Measurements from ENCODE around the gene OTOP1. TPM values are rescaled to one million over a fixed set of nuclear protein-coding genes. Genes with fewer than 3 reads are reported as not detected.

OTOP1 gene
- total and polyA plus RNA-seq, 2 donors (not counting 1 experiment from before 2014, with no cell fraction given): not detected

- TF ChIP-seq CTCF (IDR thresholded peaks at IDR 0.05) (no peak), EZH2 (IDR thresholded peaks at IDR 0.05; ENCODE audit: borderline replicate concordance, insufficient read depth, low read depth, low read length, poor library complexity, severe bottlenecking) (no peak)
- intact Hi-C loops (cut with micrococcal nuclease): no loop called here
- Mint-ChIP-seq H3K4me3 (no peak overlapping the region), H3K9me3 (ENCODE audit: insufficient read depth) (no peaks in the 10 kb centered on the region), H3K27me3 (no peaks in the 10 kb centered on the region), H3K4me1 (no peaks in the 10 kb centered on the region), H3K27ac (no peak overlapping the region)
- ATAC-seq (ENCODE audit: low read depth) (no peak), DNase-seq (no peak)
- no peaks in the 10 kb centered on the region for H3K79me2 ChIP-seq (ENCODE audit: control insufficient read depth, insufficient read depth, low read length)
- H4K20me1 ChIP-seq (ENCODE audit: control insufficient read depth, insufficient read depth, low read length, poor library complexity, severe bottlenecking): no peaks in the 10 kb centered on the region
- H3K9ac ChIP-seq (ENCODE audit: low read length): no peak overlapping the region
- no peaks in the 10 kb centered on the region for H3K27me3 ChIP-seq (replicated peaks in 1 of 4; ENCODE audit: control extremely low read depth in 1 of 4, control insufficient read depth in 3 of 4, insufficient read depth in 4 of 4, low read length in 3 of 4)
- no peak overlapping the region for H3K27ac ChIP-seq (ENCODE audit: low read length in 2 of 2)
- 96% methylated on average over 7 of the region's 11 CpGs for WGBS (ENCODE audit: insufficient coverage)
- ChIA-PET CTCF (no interaction called here), POLR2A (no interaction called here)
- H3K9me3 ChIP-seq (ENCODE audit: control extremely low read depth in 1 of 3, control insufficient read depth in 2 of 3, insufficient read depth in 1 of 3, low read length in 2 of 3): no peaks in the 10 kb centered on the region
- no peaks in the 10 kb centered on the region for H3K4me1 ChIP-seq (ENCODE audit: control insufficient read depth in 2 of 2, insufficient read depth in 2 of 2, low read length in 2 of 2)
- H3K36me3 ChIP-seq (replicated peaks in 1 of 2; ENCODE audit: control extremely low read depth in 1 of 2, control insufficient read depth in 1 of 2, extremely low read depth in 1 of 2, insufficient read depth in 2 of 2, low read length in 1 of 2): peaks cover 0 to 35% of the 10 kb centered on the region in 2 experiments
- H3K4me3 ChIP-seq (ENCODE audit: control extremely low read depth in 1 of 5, extremely low read depth in 1 of 5, insufficient read depth in 1 of 5, low read depth in 2 of 5, low read length in 4 of 5): no peak overlapping the region
- no peak overlapping the region for H2AFZ ChIP-seq (ENCODE audit: insufficient read depth, low read depth, low read length, poor library complexity, severe bottlenecking)
- no peak overlapping the region for H3K4me2 ChIP-seq (replicated peaks; ENCODE audit: low read depth, low read length, poor library complexity, severe bottlenecking)
Observed at GRCh38 chr4:4269331-4269731, 42.6 kb upstream of the OTOP1 start.

GRCh38 chr4:4268776-4269175 is 42.0 kb upstream of the OTOP1 start:
- no peak overlapping the region for H3K4me3 ChIP-seq (ENCODE audit: control extremely low read depth in 1 of 5, extremely low read depth in 1 of 5, insufficient read depth in 1 of 5, low read depth in 2 of 5, low read length in 4 of 5)
- Mint-ChIP-seq H3K4me1 (no peaks in the 10 kb centered on the region), H3K27ac (no peak overlapping the region), H3K4me3 (no peak overlapping the region), H3K9me3 (ENCODE audit: insufficient read depth) (no peaks in the 10 kb centered on the region), H3K27me3 (no peaks in the 10 kb centered on the region)
- H3K9ac ChIP-seq (ENCODE audit: low read length): no peak overlapping the region
- DNase-seq: no peak
- H3K9me3 ChIP-seq (ENCODE audit: control extremely low read depth in 1 of 3, control insufficient read depth in 2 of 3, insufficient read depth in 1 of 3, low read length in 2 of 3): no peaks in the 10 kb centered on the region
- no peaks in the 10 kb centered on the region for H3K27me3 ChIP-seq (replicated peaks in 1 of 4; ENCODE audit: control extremely low read depth in 1 of 4, control insufficient read depth in 3 of 4, insufficient read depth in 4 of 4, low read length in 3 of 4)
- no peak overlapping the region for H2AFZ ChIP-seq (ENCODE audit: insufficient read depth, low read depth, low read length, poor library complexity, severe bottlenecking)
- H3K27ac ChIP-seq (ENCODE audit: low read length in 2 of 2): no peak overlapping the region
- H4K20me1 ChIP-seq (ENCODE audit: control insufficient read depth, insufficient read depth, low read length, poor library complexity, severe bottlenecking): no peaks in the 10 kb centered on the region
- WGBS (ENCODE audit: insufficient coverage): 80% methylated on average over 1 of the region's 1 CpG
- no peaks in the 10 kb centered on the region for H3K79me2 ChIP-seq (ENCODE audit: control insufficient read depth, insufficient read depth, low read length)
- intact Hi-C loops (cut with micrococcal nuclease): no loop called here
- TF ChIP-seq EZH2 (IDR thresholded peaks at IDR 0.05; ENCODE audit: borderline replicate concordance, insufficient read depth, low read depth, low read length, poor library complexity, severe bottlenecking) (no peak), CTCF (IDR thresholded peaks at IDR 0.05) (no peak)
- no peak overlapping the region for H3K4me2 ChIP-seq (replicated peaks; ENCODE audit: low read depth, low read length, poor library complexity, severe bottlenecking)
- POLR2A ChIA-PET: no interaction called here
- no peak for ATAC-seq (ENCODE audit: low read depth)
- H3K4me1 ChIP-seq (ENCODE audit: control insufficient read depth in 2 of 2, insufficient read depth in 2 of 2, low read length in 2 of 2): no peaks in the 10 kb centered on the region
- H3K36me3 ChIP-seq (replicated peaks in 1 of 2; ENCODE audit: control extremely low read depth in 1 of 2, control insufficient read depth in 1 of 2, extremely low read depth in 1 of 2, insufficient read depth in 2 of 2, low read length in 1 of 2): peaks cover 0 to 31% of the 10 kb centered on the region in 2 experiments
- CTCF ChIA-PET: no interaction called here

Measured in B cell (primary cell).